Thyroid gland (tissue), 4 donors: Measurements from ENCODE around the gene WBP11. TPM values are rescaled to one million over a fixed set of nuclear protein-coding genes. Genes with fewer than 3 reads are reported as not detected.
A peak's percentile ranks its signal among the peaks of the same experiment; 100 is the strongest.

Experiments
- DNase-seq, 2 donors: peaks; one replicate each; pipeline ENCODE4 v3.0.0-alpha.2; 2019
- H3K27ac ChIP-seq, 3 donors: fragments of 200-600 bp; sonication (generic); 1 replicate in 2 of 3; 2 replicates in 1 of 3; pipeline ENCODE4 v1.5.1; 2016 to 2019; ENCODE audit warnings: mild to moderate bottlenecking in 1 of 3, moderate library complexity in 1 of 3
- H3K27me3 ChIP-seq: fragments of 200-600 bp; sonication (generic); one replicate; pipeline ENCODE4 v1.5.1; 2019
- H3K36me3 ChIP-seq, 2 donors: fragments of 200-600 bp; sonication (generic); one replicate each; pipeline ENCODE4 v1.5.1; 2016 to 2019
- H3K4me1 ChIP-seq, 2 donors: fragments of 200-600 bp; sonication (generic); one replicate each; pipeline ENCODE4 v1.5.1; 2017 to 2019
- H3K4me3 ChIP-seq, 3 donors: fragments of 200-600 bp; sonication (generic); replicated peaks in 1 of 3; 1 replicate in 2 of 3; 2 replicates in 1 of 3; pipeline ENCODE4 v1.5.1; 2016; ENCODE audit warnings: mild to moderate bottlenecking in 1 of 3
- H3K9me3 ChIP-seq: fragments of 200-600 bp; sonication (generic); one replicate; pipeline ENCODE4 v1.5.1; 2017
- POLR2A ChIP-seq, 2 donors: fragments of 450-650 bp; IDR thresholded peaks; one replicate each; pipeline ENCODE4 v1.6.1; 2017; ENCODE audit warnings: antibody characterized with exemption in 2 of 2, mild to moderate bottlenecking in 2 of 2, moderate library complexity in 1 of 2
- WGBS, 2 donors: methylation state at CpG; one replicate each; pipeline ENCODE4 v1.1.5; 2017; 5-methylcytosine and 5-hydroxymethylcytosine counted together
- intact Hi-C: fragments of 100-400 bp; cut with DNase I; formaldehyde crosslinking; loops from one replicate; pipeline ENCODE4 v1.15.1; 2023
- total RNA-seq, 4 donors: library from RNA; depleted of rRNA; stranded (reverse); fragments of >200 nt; gene quantifications; one replicate each; pipeline ENCODE4 v1.2.3, GENCODE V29; 2016
- TF ChIP-seq, protein P1 (sequence below), 6 experiments: fragments of 200-600 bp in 3 of 6; fragments of 450-650 bp in 3 of 6; sonication (generic) in 3 of 6; IDR thresholded peaks; one replicate each; pipeline ENCODE4 v1.5.1; 2016 to 2019; ENCODE audit warnings: antibody characterized with exemption in 6 of 6, mild to moderate bottlenecking in 2 of 6, inconsistent platforms in 1 of 6, moderate library complexity in 1 of 6

Gene WBP11
- total RNA-seq, 4 donors from 2014 or later = 23.3 to 34.7 (median 29.6) TPM

DNA sequence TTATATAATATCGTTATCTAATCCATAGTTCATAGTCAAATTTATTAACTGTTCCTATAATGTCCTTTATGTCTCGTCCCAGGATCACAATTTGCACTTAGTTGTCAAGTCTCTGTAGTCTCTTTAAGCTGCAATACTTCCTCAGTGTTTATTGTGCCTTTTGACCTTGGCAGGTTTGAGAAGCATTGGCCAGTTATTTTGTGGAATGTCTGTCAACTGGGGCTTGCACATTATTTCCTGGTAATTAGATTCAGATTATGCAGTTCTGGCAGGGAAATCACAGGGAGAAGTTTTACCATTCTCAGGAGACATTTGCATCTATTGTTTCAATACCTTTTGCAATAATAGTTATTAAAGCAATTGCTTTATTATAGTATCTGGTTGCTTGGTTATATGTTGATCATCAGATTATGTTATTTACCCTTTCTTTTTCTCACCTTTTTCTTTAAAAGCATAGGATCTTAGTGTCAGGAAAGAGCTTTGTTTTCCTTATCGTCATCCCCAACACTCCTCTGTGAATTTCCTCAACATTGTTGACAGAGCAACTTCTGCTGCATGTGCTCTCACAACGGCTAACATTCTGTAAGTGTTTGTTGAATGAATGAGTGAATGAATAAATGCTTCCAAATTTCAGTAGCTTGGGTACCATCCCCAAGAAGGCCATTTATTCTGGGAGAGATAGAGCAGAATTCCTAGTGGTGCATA, 43.8 kb upstream of the WBP11 start:
- TF ChIP-seq POLR2A (IDR thresholded peaks at IDR 0.05) = no peak
- TF ChIP-seq, protein P1, sequence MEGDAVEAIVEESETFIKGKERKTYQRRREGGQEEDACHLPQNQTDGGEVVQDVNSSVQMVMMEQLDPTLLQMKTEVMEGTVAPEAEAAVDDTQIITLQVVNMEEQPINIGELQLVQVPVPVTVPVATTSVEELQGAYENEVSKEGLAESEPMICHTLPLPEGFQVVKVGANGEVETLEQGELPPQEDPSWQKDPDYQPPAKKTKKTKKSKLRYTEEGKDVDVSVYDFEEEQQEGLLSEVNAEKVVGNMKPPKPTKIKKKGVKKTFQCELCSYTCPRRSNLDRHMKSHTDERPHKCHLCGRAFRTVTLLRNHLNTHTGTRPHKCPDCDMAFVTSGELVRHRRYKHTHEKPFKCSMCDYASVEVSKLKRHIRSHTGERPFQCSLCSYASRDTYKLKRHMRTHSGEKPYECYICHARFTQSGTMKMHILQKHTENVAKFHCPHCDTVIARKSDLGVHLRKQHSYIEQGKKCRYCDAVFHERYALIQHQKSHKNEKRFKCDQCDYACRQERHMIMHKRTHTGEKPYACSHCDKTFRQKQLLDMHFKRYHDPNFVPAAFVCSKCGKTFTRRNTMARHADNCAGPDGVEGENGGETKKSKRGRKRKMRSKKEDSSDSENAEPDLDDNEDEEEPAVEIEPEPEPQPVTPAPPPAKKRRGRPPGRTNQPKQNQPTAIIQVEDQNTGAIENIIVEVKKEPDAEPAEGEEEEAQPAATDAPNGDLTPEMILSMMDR (IDR thresholded peaks at IDR 0.05) = no peak
- Histone ChIP-seq H3K36me3 (no peaks in the 10 kb centered on the region), H3K27me3 (no peaks in the 10 kb centered on the region), H3K27ac (peak overlapping the region; percentile 29 to 68 (median 54)), H3K4me3 (no peak overlapping the region), H3K4me1 (peaks cover 22 to 35% of the 10 kb centered on the region in 2 donors), H3K9me3 (no peaks in the 10 kb centered on the region)
- 39 to 46% methylated on average over 4 of the region's 4 CpGs for WGBS, 2 donors
- intact Hi-C loops = no loop called here
- DNase-seq = no peak

DNA sequence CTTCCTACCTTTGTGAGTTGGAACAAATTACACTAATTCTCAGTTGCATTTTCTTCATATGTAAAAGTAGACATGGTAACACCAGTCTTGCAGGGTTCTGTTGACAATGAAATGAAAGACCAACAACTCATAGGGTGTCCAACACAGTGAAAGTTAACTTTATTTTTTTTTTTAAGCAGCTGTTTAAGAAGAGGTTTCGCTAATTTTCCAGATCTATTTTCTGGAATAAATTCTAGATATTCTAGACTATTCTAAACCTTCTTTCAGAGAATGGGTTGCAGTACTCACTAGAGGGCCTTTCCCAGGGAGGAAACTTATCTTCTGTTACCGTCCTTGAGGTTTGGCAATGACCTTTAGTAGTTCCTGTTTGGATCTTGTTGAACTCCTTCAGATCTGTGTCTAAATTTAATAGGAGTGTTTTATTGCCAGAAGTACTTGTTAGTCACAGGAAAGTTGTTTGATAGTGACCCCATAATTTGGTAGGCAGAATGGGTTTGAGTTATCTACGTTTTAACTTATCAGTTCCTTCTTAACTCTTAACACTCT, 42.8 kb upstream of the WBP11 start:
- H3K36me3 ChIP-seq = no peaks in the 10 kb centered on the region
- TF ChIP-seq POLR2A (IDR thresholded peaks at IDR 0.05) = no peak
- TF ChIP-seq, protein P1 (IDR thresholded peaks at IDR 0.05) = no peak
- no peaks in the 10 kb centered on the region for H3K27me3 ChIP-seq
- DNase-seq = no peak
- intact Hi-C loops = no loop called here
- H3K27ac ChIP-seq = peak overlapping the region; percentile 54 to 68 (median 67)
- H3K4me1 ChIP-seq = peaks cover 29 to 44% of the 10 kb centered on the region in 2 donors
- no peaks in the 10 kb centered on the region for H3K9me3 ChIP-seq
- no peak overlapping the region for H3K4me3 ChIP-seq
- WGBS, 2 donors = 32 to 44% methylated on average over 3 of the region's 3 CpGs

DNA sequence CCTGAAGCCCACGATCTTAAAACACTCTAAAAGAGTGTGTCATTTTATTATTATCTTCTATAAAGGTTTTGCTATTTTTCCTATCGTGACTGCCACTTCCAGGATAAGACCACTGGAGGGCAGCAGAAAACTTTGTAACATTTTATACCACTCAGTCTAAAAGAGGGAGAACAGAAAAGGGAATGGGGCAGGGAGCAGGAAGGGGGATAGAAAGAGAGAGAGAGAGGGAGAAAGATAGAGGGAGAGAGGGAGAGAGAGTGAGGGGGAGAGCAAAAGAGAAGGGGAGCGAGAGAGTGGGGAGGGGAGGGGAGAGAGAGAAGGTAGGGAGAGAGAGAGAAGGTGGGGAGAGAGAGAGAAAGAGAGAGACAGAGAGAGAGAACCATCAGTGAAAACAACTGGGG, 42.1 kb upstream of the WBP11 start:
- intact Hi-C loops = loop anchor here (2.0 kb wide), 1 partner anchor 149 kb away; no protein-coding TSS in a partner anchor
- Histone ChIP-seq H3K36me3 (no peaks in the 10 kb centered on the region), H3K4me1 (peaks cover 36 to 48% of the 10 kb centered on the region in 2 donors), H3K9me3 (no peaks in the 10 kb centered on the region), H3K4me3 (no peak overlapping the region), H3K27me3 (no peaks in the 10 kb centered on the region), H3K27ac (peak overlapping the region; percentile 54 to 68 (median 67))
- WGBS, 2 donors = 3% methylated on average over 3 of the region's 3 CpGs
- TF ChIP-seq, protein P1 (IDR thresholded peaks at IDR 0.05) = peak; percentile 46 to 97 (median 80)
- no peak for TF ChIP-seq POLR2A (IDR thresholded peaks at IDR 0.05)
- DNase-seq = peak; percentile 50 to 51

DNA sequence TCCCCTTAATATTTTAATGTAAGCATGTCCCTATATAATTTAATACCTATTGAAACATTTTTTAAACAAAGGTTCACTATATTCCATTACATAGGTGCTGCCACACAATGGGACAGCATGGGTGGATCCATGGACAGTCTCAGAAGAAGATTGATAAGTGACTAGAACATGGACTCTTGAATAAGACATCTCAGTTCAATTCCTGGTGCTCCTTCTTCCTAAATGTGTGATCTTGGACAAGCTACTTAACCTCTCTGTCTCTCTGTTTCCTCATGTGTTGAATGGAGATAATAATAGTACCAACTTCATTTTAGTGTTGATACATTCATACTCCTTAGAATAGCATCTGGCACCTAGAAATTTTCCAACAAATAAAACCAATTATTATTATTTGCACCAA, 41.1 kb upstream of the WBP11 start:
- DNase-seq = no peak
- Histone ChIP-seq H3K27ac (no peak overlapping the region), H3K9me3 (no peaks in the 10 kb centered on the region), H3K4me1 (peaks cover 36 to 48% of the 10 kb centered on the region in 2 donors), H3K27me3 (no peaks in the 10 kb centered on the region), H3K4me3 (no peak overlapping the region), H3K36me3 (no peaks in the 10 kb centered on the region)
- intact Hi-C loops = loop anchor here (2.0 kb wide), 1 partner anchor 150 kb away; no protein-coding TSS in a partner anchor
- TF ChIP-seq, protein P1 (IDR thresholded peaks at IDR 0.05) = no peak
- no peak for TF ChIP-seq POLR2A (IDR thresholded peaks at IDR 0.05)

DNA sequence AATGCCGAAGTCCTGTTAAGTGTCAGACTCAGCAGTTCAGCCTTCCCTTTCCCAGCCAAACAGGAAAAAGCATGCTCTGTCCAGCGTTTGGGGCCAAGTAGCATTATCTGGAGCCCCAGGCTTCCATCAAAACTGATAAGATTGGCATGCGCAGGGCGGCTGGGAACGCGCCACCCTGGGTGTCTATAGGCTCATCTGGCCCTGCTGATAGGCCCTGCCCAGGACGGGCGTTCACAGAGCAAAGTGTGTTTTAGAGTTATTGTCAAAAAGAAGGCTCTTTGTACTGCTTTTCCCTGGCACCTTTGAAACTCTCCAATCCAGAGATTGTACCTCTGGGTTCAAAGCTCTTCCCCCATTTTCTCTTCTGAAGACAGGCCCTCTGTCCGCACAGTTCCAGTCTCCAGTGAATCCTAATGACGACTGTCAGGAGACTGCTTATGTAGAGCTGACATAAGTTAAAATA, 40.2 kb upstream of the WBP11 start, which contains the start of gene ART4:
Gene ART4, minus strand, starts transcription at position 102 of the 463 bp plus-strand sequence. CDS start 413 bp downstream, outside the sequence.
- H3K9me3 ChIP-seq = no peaks in the 10 kb centered on the region
- peak within 1 kb of the TSS; percentile 62 to 86 (median 85) for H3K27ac ChIP-seq
- 66 to 80% methylated on average over 10 of the region's 10 CpGs for WGBS, 2 donors
- H3K27me3 ChIP-seq = no peaks in the 10 kb centered on the region
- H3K36me3 ChIP-seq = no peaks in the 10 kb centered on the region
- intact Hi-C loops = no loop called here
- H3K4me3 ChIP-seq = peak within 1 kb of the TSS in 1 of 3 donors; percentile 1
- peak; percentile 10 to 33 for DNase-seq
- H3K4me1 ChIP-seq = peaks cover 36 to 48% of the 10 kb centered on the region in 2 donors
- TF ChIP-seq, protein P1 (IDR thresholded peaks at IDR 0.05) = no peak
- TF ChIP-seq POLR2A (IDR thresholded peaks at IDR 0.05) = no peak
